Liver (tissue), 9 donors: ENCODE measurements around the gene GON7. TPM values are rescaled to one million over a fixed set of nuclear protein-coding genes. Genes with fewer than 3 reads are reported as not detected.

Experiments used
- DNase-seq: peaks from one replicate; pipeline ENCODE4 v3.0.0-alpha.2; 2017; ENCODE audit warnings: low spot score
- H3K27ac ChIP-seq, 2 donors: one replicate each; pipeline ENCODE4 v1.7.0; 2013; ENCODE audit warnings: inconsistent platforms in 2 of 2, low read length in 2 of 2, control low read depth in 1 of 2, low read depth in 1 of 2, mild to moderate bottlenecking in 1 of 2
- H3K27me3 ChIP-seq, 4 donors: one replicate each; pipeline versions ENCODE4 v1.6.1 to v1.7.0; 2013; ENCODE audit warnings: low read length in 3 of 4, inconsistent platforms in 1 of 4, mild to moderate bottlenecking in 1 of 4, moderate library complexity in 1 of 4; ENCODE audit not compliant: control insufficient read depth in 4 of 4, insufficient read depth in 4 of 4
- H3K36me3 ChIP-seq, 4 donors: one replicate each; pipeline versions ENCODE4 v1.6.1 to v1.7.0; 2013; ENCODE audit warnings: low read length in 3 of 4, mild to moderate bottlenecking in 3 of 4, low read depth in 1 of 4, moderate library complexity in 1 of 4; ENCODE audit not compliant: control insufficient read depth in 4 of 4, insufficient read depth in 3 of 4
- H3K4me1 ChIP-seq, 4 donors: one replicate each; pipeline versions ENCODE4 v1.6.1 to v1.7.0; 2013; ENCODE audit warnings: low read length in 3 of 4, mild to moderate bottlenecking in 3 of 4, moderate library complexity in 1 of 4; ENCODE audit not compliant: control insufficient read depth in 4 of 4, insufficient read depth in 4 of 4
- H3K4me3 ChIP-seq, 3 donors: one replicate each; pipeline versions ENCODE4 v1.6.1 to v1.7.0; 2013; ENCODE audit warnings: low read length in 3 of 3, control low read depth in 1 of 3, low read depth in 1 of 3, mild to moderate bottlenecking in 1 of 3
- H3K9ac ChIP-seq, 2 donors: one replicate each; pipeline ENCODE4 v1.7.0; 2013; ENCODE audit warnings: low read length in 2 of 2, mild to moderate bottlenecking in 2 of 2, moderate library complexity in 2 of 2, control low read depth in 1 of 2, low read depth in 1 of 2
- H3K9me3 ChIP-seq, 4 donors: one replicate each; pipeline versions ENCODE4 v1.6.1 to v1.7.0; 2013; ENCODE audit warnings: low read length in 3 of 4; ENCODE audit not compliant: control insufficient read depth in 4 of 4
- EGR1 ChIP-seq, 2 donors: IDR thresholded peaks; 2 replicates each; pipeline ENCODE4 v1.6.1; 2016 to 2018; ENCODE audit warnings: antibody characterized with exemption in 2 of 2, low read depth in 2 of 2
- FOXA1 ChIP-seq: IDR thresholded peaks from 2 replicates; pipeline ENCODE4 v1.6.1; 2016; ENCODE audit warnings: antibody characterized with exemption
- FOXA2 ChIP-seq: IDR thresholded peaks from 2 replicates; pipeline ENCODE4 v1.6.1; 2016; ENCODE audit warnings: antibody characterized with exemption
- GABPA ChIP-seq, 2 donors: IDR thresholded peaks in 1 of 2; conservative IDR thresholded peaks in 1 of 2; 2 replicates each; pipeline ENCODE4 v1.6.1; 2016; ENCODE audit warnings: antibody characterized with exemption in 2 of 2, mild to moderate bottlenecking in 1 of 2, moderate library complexity in 1 of 2
- HNF4A ChIP-seq, 2 donors: conservative IDR thresholded peaks; 2 replicates each; pipeline ENCODE4 v1.6.1; 2016; ENCODE audit warnings: antibody characterized with exemption in 2 of 2, mild to moderate bottlenecking in 2 of 2
- HNF4G ChIP-seq: IDR thresholded peaks from 2 replicates; pipeline ENCODE4 v1.6.1; 2016; ENCODE audit warnings: antibody characterized with exemption
- JUND ChIP-seq, 2 donors: IDR thresholded peaks; 2 replicates each; pipeline ENCODE4 v1.6.1; 2016; ENCODE audit warnings: antibody characterized with exemption in 2 of 2
- NR2F2 ChIP-seq: IDR thresholded peaks from 2 replicates; pipeline ENCODE4 v1.6.1; 2016; ENCODE audit warnings: antibody characterized with exemption
- RAD21 ChIP-seq, 2 donors: IDR thresholded peaks; 2 replicates each; pipeline ENCODE4 v1.6.1; 2016; ENCODE audit warnings: antibody characterized with exemption in 2 of 2, mild to moderate bottlenecking in 2 of 2
- RXRA ChIP-seq, 2 donors: IDR thresholded peaks; 2 replicates each; pipeline ENCODE4 v1.6.1; 2017 to 2018; ENCODE audit warnings: antibody characterized with exemption in 2 of 2, mild to moderate bottlenecking in 1 of 2
- TAF1 ChIP-seq: conservative IDR thresholded peaks from 2 replicates; pipeline ENCODE4 v1.6.1; 2016; ENCODE audit warnings: antibody characterized with exemption, mild to moderate bottlenecking
- YY1 ChIP-seq: IDR thresholded peaks from 2 replicates; pipeline ENCODE4 v1.6.1; 2016; ENCODE audit warnings: antibody characterized with exemption, mild to moderate bottlenecking
- WGBS: extraction: QIAGEN DNeasy Blood & Tissue Kit; methylation state at CpG from one replicate; pipeline ENCODE4 v1.1.7; 2013; 5-methylcytosine and 5-hydroxymethylcytosine counted together
- polyA plus RNA-seq, 2 donors: library from polyadenylated mRNA; stranded (reverse) in 1 of 2; unstranded in 1 of 2; fragments of 200-250 nt in 1 of 2; fragments of >200 nt in 1 of 2; fragmentation: Nextera tagmentation in 1 of 2; extraction: Ambion mirVana in 1 of 2; gene quantifications; one replicate each; pipeline versions ENCODE4 v1.2.1 to v1.2.3, GENCODE V29; 2013 to 2015
- total RNA-seq, 2 donors: library from RNA; depleted of rRNA; stranded (reverse); fragments of >200 nt; gene quantifications; one replicate each; pipeline ENCODE4 v1.2.3, GENCODE V29; 2014
- TF ChIP-seq, protein P1 (sequence below): fragments of 150-350 bp; IDR thresholded peaks from 2 replicates; pipeline ENCODE4 v1.5.1; 2017; ENCODE audit warnings: improper control_type of control experiment, low read depth, low read length; ENCODE audit not compliant: missing input control
- TF ChIP-seq, protein P2 (sequence below): IDR thresholded peaks from 2 replicates; pipeline ENCODE4 v1.6.1; 2016; ENCODE audit warnings: antibody characterized with exemption
- TF ChIP-seq, protein P3 (sequence below): IDR thresholded peaks from 2 replicates; pipeline ENCODE4 v1.6.1; 2016; ENCODE audit warnings: antibody characterized with exemption
- TF ChIP-seq, protein P4 (sequence below): IDR thresholded peaks from 2 replicates; pipeline ENCODE4 v1.6.1; 2016; ENCODE audit warnings: antibody characterized with exemption
- donor health status: healthy.
- donor health status: healthy.
- donor health status: healthy.
- donor health status: healthy.
- donor health status: healthy.

GON7 gene
- total and polyA plus RNA-seq, 4 donors, result 9.0 to 11.2 (median 9.5) TPM

DNA sequence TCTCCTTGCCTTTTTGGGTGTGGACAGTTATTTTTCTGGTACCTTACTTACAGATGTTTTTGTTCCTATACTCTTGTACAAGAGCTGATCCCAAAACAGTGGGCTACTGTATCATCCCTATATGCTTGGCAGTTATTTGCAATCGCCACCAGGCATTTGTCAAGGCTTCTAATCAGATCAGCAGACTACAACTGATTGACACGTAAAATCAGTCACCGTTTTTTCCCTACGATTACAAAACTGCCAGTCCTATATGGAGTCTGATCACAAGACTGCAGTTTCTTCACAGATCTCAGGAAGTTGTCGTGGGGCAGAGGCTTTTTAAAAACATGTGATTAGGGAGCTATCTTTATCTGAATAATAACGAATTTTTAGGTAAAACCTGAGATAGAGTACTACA lies 20.4 kb downstream of the GON7 start:
- TF ChIP-seq FOXA2, result no peak
- TF ChIP-seq FOXA1, result no peak
- TF ChIP-seq NR2F2, result no peak
- no peak for TF ChIP-seq RXRA (IDR thresholded peaks at IDR 0.05)
- no peak for TF ChIP-seq JUND (IDR thresholded peaks at IDR 0.05)
- TF ChIP-seq, protein P1, sequence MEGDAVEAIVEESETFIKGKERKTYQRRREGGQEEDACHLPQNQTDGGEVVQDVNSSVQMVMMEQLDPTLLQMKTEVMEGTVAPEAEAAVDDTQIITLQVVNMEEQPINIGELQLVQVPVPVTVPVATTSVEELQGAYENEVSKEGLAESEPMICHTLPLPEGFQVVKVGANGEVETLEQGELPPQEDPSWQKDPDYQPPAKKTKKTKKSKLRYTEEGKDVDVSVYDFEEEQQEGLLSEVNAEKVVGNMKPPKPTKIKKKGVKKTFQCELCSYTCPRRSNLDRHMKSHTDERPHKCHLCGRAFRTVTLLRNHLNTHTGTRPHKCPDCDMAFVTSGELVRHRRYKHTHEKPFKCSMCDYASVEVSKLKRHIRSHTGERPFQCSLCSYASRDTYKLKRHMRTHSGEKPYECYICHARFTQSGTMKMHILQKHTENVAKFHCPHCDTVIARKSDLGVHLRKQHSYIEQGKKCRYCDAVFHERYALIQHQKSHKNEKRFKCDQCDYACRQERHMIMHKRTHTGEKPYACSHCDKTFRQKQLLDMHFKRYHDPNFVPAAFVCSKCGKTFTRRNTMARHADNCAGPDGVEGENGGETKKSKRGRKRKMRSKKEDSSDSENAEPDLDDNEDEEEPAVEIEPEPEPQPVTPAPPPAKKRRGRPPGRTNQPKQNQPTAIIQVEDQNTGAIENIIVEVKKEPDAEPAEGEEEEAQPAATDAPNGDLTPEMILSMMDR, result no peak
- no peak for TF ChIP-seq EGR1 (IDR thresholded peaks at IDR 0.05; ENCODE audit: low read depth in 2 of 2)
- WGBS, result 79% methylated on average over 6 of the region's 6 CpGs

DNA sequence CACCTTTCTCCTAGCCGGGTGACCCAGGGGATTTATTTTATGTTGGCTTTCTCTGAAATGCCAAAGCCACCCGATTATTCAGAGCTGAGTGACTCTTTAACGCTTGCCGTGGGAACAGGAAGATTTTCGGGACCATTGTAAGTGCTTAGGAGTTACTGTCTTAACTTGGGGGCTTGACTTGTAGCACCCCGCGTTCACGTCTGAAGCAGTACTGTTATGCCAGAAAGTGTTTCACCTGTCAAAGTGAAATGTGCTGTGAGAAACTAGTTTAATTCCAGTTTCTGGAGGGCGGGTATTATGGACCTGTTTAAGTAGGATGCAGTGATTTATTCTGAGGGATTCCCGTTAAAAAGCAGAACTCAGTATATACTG lies 21.5 kb downstream of the GON7 start:
- H3K27ac ChIP-seq, result peak overlapping the region; percentile 92 to 98
- under 1% methylated on average over 10 of the region's 10 CpGs for WGBS
- no peaks in the 10 kb centered on the region for H3K9me3 ChIP-seq
- TF ChIP-seq FOXA2 (no peak), YY1 (peak; percentile 1), GABPA (IDR thresholded peaks at IDR 0.05 in 1 of 2, conservative IDR thresholded peaks at IDR 0.05 in 1 of 2) (no peak), EGR1 (IDR thresholded peaks at IDR 0.05; ENCODE audit: low read depth in 2 of 2) (no peak), TAF1 (no peak)
- peaks cover 0 to 5% (median 2%) of the 10 kb centered on the region in 4 donors for H3K36me3 ChIP-seq
- no peak for DNase-seq
- peak overlapping the region; percentile 97 to 98 for H3K9ac ChIP-seq
- no peaks in the 10 kb centered on the region for H3K27me3 ChIP-seq
- H3K4me3 ChIP-seq, result peak overlapping the region; percentile 84 to 99 (median 86)
- H3K4me1 ChIP-seq, result peaks cover 5 to 20% (median 14%) of the 10 kb centered on the region in 4 donors

More for the DNA sequence above, 20.4 kb downstream of the GON7 start:
- Histone ChIP-seq H3K4me1 (peaks cover 5 to 20% (median 14%) of the 10 kb centered on the region in 4 donors), H3K27ac (no peak overlapping the region), H3K9me3 (no peaks in the 10 kb centered on the region), H3K9ac (no peak overlapping the region), H3K36me3 (peaks cover 0 to 5% (median 2%) of the 10 kb centered on the region in 4 donors), H3K27me3 (no peaks in the 10 kb centered on the region), H3K4me3 (no peak overlapping the region)
- DNase-seq, result no peak

DNA sequence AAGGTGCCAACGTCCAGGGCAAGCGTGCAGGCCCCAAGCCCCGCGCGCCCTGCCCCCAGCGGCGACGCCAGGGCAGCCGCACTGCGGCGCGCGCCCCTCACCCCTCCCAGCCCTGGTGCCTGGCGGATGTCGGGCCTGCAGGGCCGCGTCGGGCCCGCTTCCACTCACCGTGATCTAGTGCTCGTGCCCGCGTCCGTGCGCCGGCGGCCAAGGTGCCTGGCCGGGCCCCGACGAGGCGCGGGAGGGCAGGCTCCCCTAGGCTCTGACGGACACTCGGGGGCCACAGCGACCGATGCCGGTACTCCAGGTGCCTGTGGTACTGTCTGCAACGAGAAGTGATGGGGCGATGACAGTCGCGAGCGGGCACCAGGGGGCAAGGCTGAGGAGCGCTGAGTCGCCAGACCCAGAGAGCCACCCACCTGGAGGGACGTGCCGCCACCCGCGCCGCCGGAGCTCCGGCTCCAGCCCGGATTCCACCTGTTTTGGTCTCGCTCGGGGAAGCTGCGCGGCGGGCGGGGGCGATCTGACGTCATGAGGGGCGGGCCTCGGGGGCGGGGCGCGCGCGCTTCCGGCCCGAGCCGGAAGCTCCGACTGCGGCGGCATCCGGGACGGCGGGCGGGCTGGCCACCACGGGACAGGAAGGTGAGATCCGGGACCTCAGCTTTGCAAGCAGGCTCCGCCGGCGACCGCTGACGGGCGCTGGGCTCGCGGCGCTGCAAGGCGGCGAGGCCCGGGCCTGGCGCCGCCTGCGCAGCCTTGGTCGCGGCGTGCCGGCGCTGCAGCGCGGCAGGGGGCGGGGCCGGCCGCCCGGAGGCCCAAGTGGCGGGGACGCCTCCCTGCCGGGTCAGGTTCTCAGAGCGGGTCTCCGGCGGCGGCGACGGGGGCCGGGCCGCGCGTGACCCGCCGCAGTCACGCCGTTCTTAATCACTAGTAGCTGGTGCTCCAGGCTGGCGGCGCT lies 22.2 kb downstream of the GON7 start, which contains the start of the genes LYSET and MOAP1:
Gene LYSET, plus strand, starts transcription at position 927 of the 958 bp plus-strand sequence. CDS start 89 bp downstream, outside the sequence.
Gene MOAP1, minus strand, starts transcription at position 507 of the 958 bp plus-strand sequence. CDS start 655 bp downstream, outside the sequence.
- Histone ChIP-seq H3K9ac (peak within 1 kb of the TSS; percentile 97 to 98), H3K4me1 (peaks cover 5 to 20% (median 14%) of the 10 kb centered on the region in 4 donors), H3K9me3 (no peaks in the 10 kb centered on the region), H3K36me3 (peaks cover 0 to 5% (median 2%) of the 10 kb centered on the region in 4 donors), H3K4me3 (peak within 1 kb of the TSS; percentile 84 to 99 (median 86)), H3K27me3 (no peaks in the 10 kb centered on the region), H3K27ac (peak within 1 kb of the TSS; percentile 92 to 98)
- under 1% methylated on average over 124 of the region's 124 CpGs for WGBS
- DNase-seq, result peak; percentile 92
- no peak for TF ChIP-seq HNF4A (conservative IDR thresholded peaks at IDR 0.05)
- no peak for TF ChIP-seq TAF1
- TF ChIP-seq FOXA2, result no peak
- peak; percentile 43 to 70 for TF ChIP-seq EGR1 (IDR thresholded peaks at IDR 0.05; ENCODE audit: low read depth in 2 of 2)
- TF ChIP-seq, protein P2, sequence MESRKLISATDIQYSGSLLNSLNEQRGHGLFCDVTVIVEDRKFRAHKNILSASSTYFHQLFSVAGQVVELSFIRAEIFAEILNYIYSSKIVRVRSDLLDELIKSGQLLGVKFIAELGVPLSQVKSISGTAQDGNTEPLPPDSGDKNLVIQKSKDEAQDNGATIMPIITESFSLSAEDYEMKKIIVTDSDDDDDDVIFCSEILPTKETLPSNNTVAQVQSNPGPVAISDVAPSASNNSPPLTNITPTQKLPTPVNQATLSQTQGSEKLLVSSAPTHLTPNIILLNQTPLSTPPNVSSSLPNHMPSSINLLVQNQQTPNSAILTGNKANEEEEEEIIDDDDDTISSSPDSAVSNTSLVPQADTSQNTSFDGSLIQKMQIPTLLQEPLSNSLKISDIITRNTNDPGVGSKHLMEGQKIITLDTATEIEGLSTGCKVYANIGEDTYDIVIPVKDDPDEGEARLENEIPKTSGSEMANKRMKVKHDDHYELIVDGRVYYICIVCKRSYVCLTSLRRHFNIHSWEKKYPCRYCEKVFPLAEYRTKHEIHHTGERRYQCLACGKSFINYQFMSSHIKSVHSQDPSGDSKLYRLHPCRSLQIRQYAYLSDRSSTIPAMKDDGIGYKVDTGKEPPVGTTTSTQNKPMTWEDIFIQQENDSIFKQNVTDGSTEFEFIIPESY, result no peak
- TF ChIP-seq, protein P3, sequence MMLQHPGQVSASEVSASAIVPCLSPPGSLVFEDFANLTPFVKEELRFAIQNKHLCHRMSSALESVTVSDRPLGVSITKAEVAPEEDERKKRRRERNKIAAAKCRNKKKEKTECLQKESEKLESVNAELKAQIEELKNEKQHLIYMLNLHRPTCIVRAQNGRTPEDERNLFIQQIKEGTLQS, result no peak
- no peak for TF ChIP-seq RAD21 (IDR thresholded peaks at IDR 0.05)
- TF ChIP-seq, protein P4, sequence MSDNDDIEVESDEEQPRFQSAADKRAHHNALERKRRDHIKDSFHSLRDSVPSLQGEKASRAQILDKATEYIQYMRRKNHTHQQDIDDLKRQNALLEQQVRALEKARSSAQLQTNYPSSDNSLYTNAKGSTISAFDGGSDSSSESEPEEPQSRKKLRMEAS, result no peak
- TF ChIP-seq NR2F2, result no peak
- TF ChIP-seq, protein P1, result no peak
- TF ChIP-seq RXRA (IDR thresholded peaks at IDR 0.05), result no peak
- no peak for TF ChIP-seq HNF4G
- TF ChIP-seq GABPA (IDR thresholded peaks at IDR 0.05 in 1 of 2, conservative IDR thresholded peaks at IDR 0.05 in 1 of 2), result peak; percentile 47 to 84
